T-cell (primary cell): ENCODE data around the gene GRHL3. TPM values are rescaled to one million over a fixed set of nuclear protein-coding genes. Genes with fewer than 3 reads are reported as not detected.

Experiments used
- ATAC-seq, 4 experiments: fragments of 200-7000 bp in 3 of 4; fragments of 150-1000 bp in 1 of 4; cut with Tn5 transposase; replicated peaks in 1 of 4; 1 replicate in 3 of 4; 2 replicates in 1 of 4; pipeline ENCODE4 v1.10.0; 2021; ENCODE audit warnings: moderate library complexity in 3 of 4, mild to moderate bottlenecking in 2 of 4, moderate number of reproducible peaks in 1 of 4
- CTCF ChIA-PET, 2 donors: fragments of 300-600 bp; sonication (Branson Sonifier 250); formaldehyde crosslinking; loops; one replicate each; lab custom pipeline; 2022; ENCODE audit warnings: antibody characterized with exemption in 2 of 2; lab: Charles Lee
- POLR2A ChIA-PET, 2 donors: fragments of 300-600 bp; sonication (Branson Sonifier 250); formaldehyde crosslinking; loops; one replicate each; lab custom pipeline; 2022; ENCODE audit warnings: antibody characterized with exemption in 2 of 2; lab: Charles Lee
- DNase-seq, 35 experiments: peaks; one replicate each; pipeline versions ENCODE4 v3.0.0 to v3.0.0-alpha.2; 2013 to 2023
- H3K27ac ChIP-seq: one replicate; pipeline ENCODE4 v1.5.1; 2013; ENCODE audit warnings: low read length
- H3K27me3 ChIP-seq, 2 experiments: replicated peaks in 1 of 2; 1 replicate in 1 of 2; 2 replicates in 1 of 2; pipeline versions ENCODE4 v1.6.1 to v1.7.0; 2013; ENCODE audit warnings: low read length in 1 of 2, mixed read lengths in 1 of 2; ENCODE audit not compliant: control insufficient read depth in 2 of 2, insufficient read depth in 2 of 2; ENCODE audit errors: extremely low read depth in 1 of 2
- H3K36me3 ChIP-seq, 2 donors: 1 replicate in 1 of 2; 2 replicates in 1 of 2; pipeline versions ENCODE4 v1.6.1 to v1.7.0; 2013; ENCODE audit warnings: low read length in 1 of 2; ENCODE audit not compliant: control insufficient read depth in 2 of 2, insufficient read depth in 1 of 2; ENCODE audit errors: extremely low read depth in 1 of 2
- H3K4me1 ChIP-seq, 2 experiments: 1 replicate in 1 of 2; 2 replicates in 1 of 2; pipeline versions ENCODE4 v1.6.1 to v1.7.0; 2013; ENCODE audit warnings: low read length in 2 of 2, mixed read lengths in 1 of 2; ENCODE audit not compliant: insufficient read depth in 2 of 2, control insufficient read depth in 1 of 2; ENCODE audit errors: extremely low read depth in 1 of 2
- H3K4me3 ChIP-seq, 2 donors: 1 replicate in 1 of 2; 2 replicates in 1 of 2; pipeline versions ENCODE4 v1.5.1 to v1.7.0; 2013; ENCODE audit warnings: mild to moderate bottlenecking in 2 of 2, low read length in 1 of 2, moderate library complexity in 1 of 2; ENCODE audit not compliant: control insufficient read depth in 1 of 2; ENCODE audit errors: extremely low read depth in 1 of 2
- H3K9me3 ChIP-seq: 2 replicates; pipeline ENCODE4 v1.7.0; 2013
- H3K27ac Mint-ChIP-seq, 2 donors: one replicate each; pipeline ENCODE4 v1.8.0; 2020 to 2021; ENCODE audit warnings: mild to moderate bottlenecking in 2 of 2, mixed read lengths in 2 of 2
- H3K27me3 Mint-ChIP-seq, 2 donors: one replicate each; pipeline ENCODE4 v1.8.0; 2021 to 2022; ENCODE audit warnings: mixed read lengths in 2 of 2
- H3K36me3 Mint-ChIP-seq: one replicate; pipeline ENCODE4 v1.8.0; 2021; ENCODE audit warnings: mixed read lengths
- H3K4me1 Mint-ChIP-seq, 3 donors: one replicate each; pipeline ENCODE4 v1.8.0; 2020 to 2022; ENCODE audit warnings: mixed read lengths in 3 of 3, mild to moderate bottlenecking in 1 of 3
- H3K4me3 Mint-ChIP-seq, 3 donors: one replicate each; pipeline ENCODE4 v1.8.0; 2020 to 2022; ENCODE audit warnings: mild to moderate bottlenecking in 3 of 3, mixed read lengths in 3 of 3, moderate library complexity in 3 of 3
- H3K9me3 Mint-ChIP-seq, 3 donors: one replicate each; pipeline ENCODE4 v1.8.0; 2020 to 2022; ENCODE audit warnings: mixed read lengths in 3 of 3
- WGBS: methylation state at CpG from one replicate; pipeline ENCODE4 v1.1.5; 2013; ENCODE audit warnings: missing lambda C conversion rate; ENCODE audit not compliant: insufficient coverage; 5-methylcytosine and 5-hydroxymethylcytosine counted together
- total RNA-seq, 35 experiments: library from RNA in 6 of 35; stranded (reverse) in 6 of 35; fragments of 120-200 nt in 1 of 35; gene quantifications; one replicate each; pipeline versions ENCODE4 v1.2.1 to v1.2.4 and lab custom pipeline; 2013 to 2026

GRHL3 gene
- total RNA-seq, 5 donors from 2014 or later (not counting 1 experiment from before 2014, with no cell fraction given): not detected

DNA sequence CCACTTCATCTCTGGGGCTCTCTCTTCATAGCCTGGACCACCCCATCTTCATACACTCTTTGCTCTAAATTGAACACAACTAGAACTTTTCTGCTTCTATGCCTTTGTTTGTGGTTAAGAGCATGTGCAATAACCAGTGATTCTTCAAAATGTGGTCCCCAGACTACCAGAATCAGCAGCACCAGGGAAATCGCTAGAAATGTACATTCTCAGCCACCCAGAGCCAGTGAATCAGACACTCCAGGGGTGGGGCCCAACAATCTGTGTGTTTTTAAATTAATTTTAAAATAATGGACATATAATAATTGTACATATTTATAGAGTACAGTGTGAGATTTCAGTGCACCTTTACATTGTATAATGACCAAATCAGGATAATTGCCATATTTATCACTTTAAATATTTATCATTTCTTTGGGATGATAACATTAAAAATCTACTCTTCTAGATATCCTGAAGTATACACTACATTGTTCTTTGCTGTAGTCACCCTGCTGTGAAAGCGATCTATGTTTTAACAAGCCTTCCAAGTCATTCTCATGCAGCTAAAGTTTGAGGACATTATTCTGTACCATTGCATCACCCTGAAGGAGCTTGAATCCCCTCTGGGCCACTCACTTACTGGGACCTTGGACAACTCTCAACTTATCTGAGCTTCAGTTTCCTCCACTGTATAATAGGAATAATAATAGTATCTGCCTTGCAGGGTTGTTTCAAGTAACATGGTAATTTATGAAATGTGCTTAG is 10.8 kb downstream of the GRHL3 start:
- peaks cover 0 to 4% of the 10 kb centered on the region in 2 experiments for H3K4me1 ChIP-seq
- ChIA-PET CTCF (interaction anchor here in 1 of 2 donors (0.8 kb wide), 1 partner anchor 11 kb away, joined by 4 read pairs; no protein-coding TSS in a partner anchor), POLR2A (no interaction called here)
- ATAC-seq (no peak), DNase-seq (no peak)
- H3K36me3 Mint-ChIP-seq: no peaks in the 10 kb centered on the region
- no peak overlapping the region for H3K4me3 Mint-ChIP-seq
- peaks cover 0 to 15% of the 10 kb centered on the region in 2 experiments for H3K27me3 ChIP-seq
- H3K9me3 ChIP-seq: no peaks in the 10 kb centered on the region
- H3K36me3 ChIP-seq: no peaks in the 10 kb centered on the region
- no peak overlapping the region for H3K27ac Mint-ChIP-seq
- no peak overlapping the region for H3K27ac ChIP-seq
- H3K4me3 ChIP-seq: no peak overlapping the region
- no CpG with 5 or more reads among the region's 2 CpGs for WGBS
- no peaks in the 10 kb centered on the region for H3K9me3 Mint-ChIP-seq
- H3K27me3 Mint-ChIP-seq: peaks cover 3 to 12% of the 10 kb centered on the region in 2 donors
- H3K4me1 Mint-ChIP-seq: peaks cover 0 to 1% (median 0%) of the 10 kb centered on the region in 3 donors

- Histone ChIP-seq H3K27ac (no peak overlapping the region), H3K4me3 (no peak overlapping the region), H3K4me1 (peaks cover 0 to 4% of the 10 kb centered on the region in 2 experiments), H3K36me3 (no peaks in the 10 kb centered on the region), H3K27me3 (peaks cover 0 to 15% of the 10 kb centered on the region in 2 experiments), H3K9me3 (no peaks in the 10 kb centered on the region)
- ChIA-PET CTCF (no interaction called here), POLR2A (no interaction called here)
- Mint-ChIP-seq H3K9me3 (no peaks in the 10 kb centered on the region), H3K27me3 (peaks cover 3 to 4% of the 10 kb centered on the region in 2 donors), H3K4me1 (no peaks in the 10 kb centered on the region), H3K4me3 (no peak overlapping the region), H3K36me3 (no peaks in the 10 kb centered on the region), H3K27ac (no peak overlapping the region)
- no peak for DNase-seq
- WGBS: 85% methylated on average over 5 of the region's 7 CpGs
- no peak for ATAC-seq
Observed at GRCh38 chr1:24331961-24332673, 13.0 kb downstream of the GRHL3 start.

DNA sequence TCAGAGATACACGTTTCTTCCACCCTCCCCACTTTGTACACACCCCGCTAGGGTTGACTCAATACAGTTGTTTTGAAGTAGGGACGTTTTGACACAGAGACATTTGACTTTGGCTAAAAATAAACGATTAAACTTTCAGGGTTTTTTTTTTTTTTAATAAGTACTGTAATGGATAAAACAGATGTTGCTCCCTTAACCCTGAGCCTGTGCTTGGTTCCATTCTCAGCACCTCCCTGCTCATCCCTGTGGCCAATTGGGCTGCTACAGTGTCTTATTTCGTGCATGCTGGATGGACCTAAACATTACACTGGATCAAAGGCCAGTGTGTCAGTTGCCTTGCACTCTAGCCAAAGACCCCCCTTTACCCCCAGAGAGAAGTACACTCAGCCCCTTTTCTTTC is 16.9 kb downstream of the GRHL3 start:
- peaks cover 0 to 4% (median 0%) of the 10 kb centered on the region in 3 donors for H3K4me1 Mint-ChIP-seq
- peaks cover 1 to 3% of the 10 kb centered on the region in 2 donors for H3K27me3 Mint-ChIP-seq
- ChIA-PET POLR2A (no interaction called here), CTCF (no interaction called here)
- WGBS: 90% methylated on average over 1 of the region's 5 CpGs
- no peak overlapping the region for H3K27ac Mint-ChIP-seq
- no peaks in the 10 kb centered on the region for H3K9me3 Mint-ChIP-seq
- H3K36me3 ChIP-seq: no peaks in the 10 kb centered on the region
- H3K9me3 ChIP-seq: no peaks in the 10 kb centered on the region
- H3K36me3 Mint-ChIP-seq: no peaks in the 10 kb centered on the region
- H3K27ac ChIP-seq: no peak overlapping the region
- peaks cover 0 to 18% of the 10 kb centered on the region in 2 experiments for H3K27me3 ChIP-seq
- DNase-seq: no peak
- no peaks in the 10 kb centered on the region for H3K4me1 ChIP-seq
- no peak overlapping the region for H3K4me3 ChIP-seq
- no peak for ATAC-seq
- no peak overlapping the region for H3K4me3 Mint-ChIP-seq

DNA sequence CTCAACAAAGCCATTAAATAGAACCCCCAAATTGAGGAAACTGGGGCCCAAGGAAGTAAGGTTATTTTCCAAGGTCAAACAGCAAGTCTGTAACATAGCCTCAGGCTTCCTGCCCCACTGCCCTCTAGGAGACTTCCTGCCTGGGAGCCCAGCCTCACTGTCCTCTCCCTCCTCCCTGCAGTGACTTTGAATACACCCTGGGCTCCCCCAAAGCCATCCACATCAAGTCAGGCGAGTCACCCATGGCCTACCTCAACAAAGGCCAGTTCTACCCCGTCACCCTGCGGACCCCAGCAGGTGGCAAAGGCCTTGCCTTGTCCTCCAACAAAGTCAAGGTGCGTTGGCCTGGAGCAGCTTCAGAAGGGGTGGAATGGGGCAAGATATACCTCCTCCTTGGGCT is 18.3 kb downstream of the GRHL3 start:
- H3K9me3 ChIP-seq: no peaks in the 10 kb centered on the region
- H3K4me3 ChIP-seq: no peak overlapping the region
- no peak for ATAC-seq
- WGBS: 100% methylated on average over 2 of the region's 4 CpGs
- no peak overlapping the region for H3K4me3 Mint-ChIP-seq
- H3K4me1 Mint-ChIP-seq: peaks cover 0 to 4% (median 0%) of the 10 kb centered on the region in 3 donors
- H3K27ac ChIP-seq: no peak overlapping the region
- H3K27me3 ChIP-seq: peaks cover 0 to 22% of the 10 kb centered on the region in 2 experiments
- peak overlapping the region in 1 of 2 donors; percentile 69 for H3K27ac Mint-ChIP-seq
- peaks cover 0 to 3% of the 10 kb centered on the region in 2 experiments for H3K4me1 ChIP-seq
- no peaks in the 10 kb centered on the region for H3K9me3 Mint-ChIP-seq
- no peaks in the 10 kb centered on the region for H3K36me3 Mint-ChIP-seq
- H3K27me3 Mint-ChIP-seq: peaks cover 0 to 3% of the 10 kb centered on the region in 2 donors
- POLR2A ChIA-PET: no interaction called here
- CTCF ChIA-PET: no interaction called here
- H3K36me3 ChIP-seq: no peaks in the 10 kb centered on the region
- DNase-seq: no peak

DNA sequence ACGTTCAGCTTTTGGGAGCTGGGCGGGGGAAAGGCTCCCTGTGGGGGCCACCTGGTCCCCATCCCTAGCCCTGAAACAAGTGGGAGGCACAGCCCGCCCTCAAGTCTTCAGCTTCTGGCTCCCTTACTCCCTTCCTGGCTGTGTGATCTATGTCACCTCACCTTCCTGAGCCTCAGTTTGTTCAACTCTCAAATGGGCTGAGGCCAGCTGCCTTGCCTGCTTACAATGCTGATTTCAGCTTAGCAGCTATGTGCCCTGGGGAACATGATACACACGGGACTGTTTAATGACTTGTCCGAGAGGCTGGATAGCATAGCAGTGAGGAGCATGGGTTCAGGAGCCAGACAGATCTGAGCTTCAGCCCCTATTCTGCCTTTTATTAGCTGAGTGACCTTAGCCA is 19.3 kb downstream of the GRHL3 start:
- POLR2A ChIA-PET: no interaction called here
- WGBS: 86% methylated on average over 4 of the region's 5 CpGs

DNA sequence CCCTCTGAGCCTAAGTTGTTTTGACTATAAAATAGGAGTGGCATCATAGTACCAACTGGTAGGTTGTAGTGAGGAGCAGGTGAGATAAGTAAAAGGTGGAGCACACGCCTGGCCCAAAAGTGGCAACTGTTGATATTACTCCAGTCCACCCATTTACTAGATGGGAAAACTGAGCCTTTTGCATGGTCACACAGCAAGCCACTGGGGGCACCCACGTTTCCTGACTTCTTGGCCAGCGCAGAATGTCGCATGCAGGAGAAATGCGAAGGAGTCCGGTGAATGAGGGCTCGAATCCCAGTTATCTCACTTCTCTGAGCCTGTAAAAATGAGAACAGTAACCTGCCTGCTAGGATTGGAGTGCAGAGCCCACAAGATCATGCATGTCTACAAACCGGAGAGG is 20.8 kb downstream of the GRHL3 start:
- WGBS: 86% methylated on average over 6 of the region's 8 CpGs

More for the DNA sequence above, 19.3 kb downstream of the GRHL3 start:
- H3K27me3 Mint-ChIP-seq: peaks cover 0 to 3% of the 10 kb centered on the region in 2 donors
- CTCF ChIA-PET: no interaction called here
- ATAC-seq (no peak), DNase-seq (no peak)
- H3K4me1 Mint-ChIP-seq: peaks cover 0 to 4% (median 0%) of the 10 kb centered on the region in 3 donors
- H3K4me3 Mint-ChIP-seq: no peak overlapping the region
- peaks cover 0 to 28% of the 10 kb centered on the region in 2 experiments for H3K27me3 ChIP-seq
- H3K36me3 Mint-ChIP-seq: no peaks in the 10 kb centered on the region
- H3K36me3 ChIP-seq: no peaks in the 10 kb centered on the region
- H3K27ac ChIP-seq: no peak overlapping the region
- H3K27ac Mint-ChIP-seq: no peak overlapping the region
- H3K9me3 Mint-ChIP-seq: no peaks in the 10 kb centered on the region
- H3K4me1 ChIP-seq: peaks cover 0 to 3% of the 10 kb centered on the region in 2 experiments
- no peaks in the 10 kb centered on the region for H3K9me3 ChIP-seq
- no peak overlapping the region for H3K4me3 ChIP-seq

More for the DNA sequence above, 20.8 kb downstream of the GRHL3 start:
- Histone ChIP-seq H3K27me3 (peaks cover 0 to 40% of the 10 kb centered on the region in 2 experiments), H3K9me3 (no peaks in the 10 kb centered on the region), H3K36me3 (no peaks in the 10 kb centered on the region), H3K27ac (no peak overlapping the region), H3K4me3 (no peak overlapping the region), H3K4me1 (peaks cover 0 to 3% of the 10 kb centered on the region in 2 experiments)
- DNase-seq: no peak
- no peak overlapping the region for H3K4me3 Mint-ChIP-seq
- H3K27ac Mint-ChIP-seq: no peak overlapping the region
- no peak for ATAC-seq
- ChIA-PET CTCF (interaction anchor here in 1 of 2 donors (1.2 kb wide), 1 partner anchor 10 kb away, joined by 4 read pairs; no protein-coding TSS in a partner anchor), POLR2A (no interaction called here)
- peaks cover 0 to 4% (median 0%) of the 10 kb centered on the region in 3 donors for H3K4me1 Mint-ChIP-seq
- H3K36me3 Mint-ChIP-seq: no peaks in the 10 kb centered on the region
- peaks cover 0 to 3% of the 10 kb centered on the region in 2 donors for H3K27me3 Mint-ChIP-seq
- no peaks in the 10 kb centered on the region for H3K9me3 Mint-ChIP-seq
